ENCODE data around the gene PARP1.
A peak's percentile ranks its signal among the peaks of the same experiment; 100 is the strongest.

PARP1 gene

GRCh38 chr1:226407497-226408284 lies at the start of gene PARP1:
Gene PARP1, minus strand, starts transcription at chr1:226408093. Its CDS starts 164 bp downstream, at chr1:226407929.
- TF ChIP-seq CTCF (IDR thresholded peaks at IDR 0.05; ENCODE audit: low read depth, low read length, missing control alignments), result peak; percentile 43
- peak within 1 kb of the TSS; percentile 68 for H3K4me3 ChIP-seq (replicated peaks; ENCODE audit: low read depth, low read length)
- DNase-seq (ENCODE audit: extremely low read depth, low read depth), result peak; percentile 50

- no peak for DNase-seq (ENCODE audit: extremely low read depth, low read depth)
- no peak overlapping the region for H3K4me3 ChIP-seq (replicated peaks; ENCODE audit: low read depth, low read length)
- TF ChIP-seq CTCF (IDR thresholded peaks at IDR 0.05; ENCODE audit: low read depth, low read length, missing control alignments), result peak; percentile 29
Measured at GRCh38 chr1:226457307-226457712, 49.4 kb upstream of the PARP1 start.

- DNase-seq (ENCODE audit: extremely low read depth, low read depth), result no peak
- H3K4me3 ChIP-seq (replicated peaks; ENCODE audit: low read depth, low read length), result no peak overlapping the region
- TF ChIP-seq CTCF (IDR thresholded peaks at IDR 0.05; ENCODE audit: low read depth, low read length, missing control alignments), result no peak
Measured at GRCh38 chr1:226455843-226456242, 48.0 kb upstream of the PARP1 start.

- no peak for DNase-seq (ENCODE audit: extremely low read depth, low read depth)
- TF ChIP-seq CTCF (IDR thresholded peaks at IDR 0.05; ENCODE audit: low read depth, low read length, missing control alignments), result no peak
- H3K4me3 ChIP-seq (replicated peaks; ENCODE audit: low read depth, low read length), result no peak overlapping the region
Measured at GRCh38 chr1:226454349-226454748, 46.5 kb upstream of the PARP1 start.

GRCh38 chr1:226453015-226453704 lies 45.3 kb upstream of the PARP1 start:
- no peak for DNase-seq (ENCODE audit: extremely low read depth, low read depth)
- H3K4me3 ChIP-seq (replicated peaks; ENCODE audit: low read depth, low read length), result no peak overlapping the region
- TF ChIP-seq CTCF (IDR thresholded peaks at IDR 0.05; ENCODE audit: low read depth, low read length, missing control alignments), result no peak

- no peak for DNase-seq (ENCODE audit: extremely low read depth, low read depth)
- no peak overlapping the region for H3K4me3 ChIP-seq (replicated peaks; ENCODE audit: low read depth, low read length)
- no peak for TF ChIP-seq CTCF (IDR thresholded peaks at IDR 0.05; ENCODE audit: low read depth, low read length, missing control alignments)
Measured at GRCh38 chr1:226450688-226451087, 42.8 kb upstream of the PARP1 start.
